Endothelial cell of umbilical vein (primary cell): ENCODE results near the gene PPP1R9A. TPM values are rescaled to one million over a fixed set of nuclear protein-coding genes. Genes with fewer than 3 reads are reported as not detected.

Source experiments
- BruUV-seq: library from RNA; stranded (reverse); fragments of 400-500 nt; replicated peaks from 2 replicates; lab custom pipeline; 2021; lab: Mats Ljungman, UMichigan
- CTCF ChIA-PET: fragments of 300-600, 350-600 bp; sonication (Branson Sonifier 250); formaldehyde crosslinking; loops from one replicate; lab custom pipeline; 2021; ENCODE audit warnings: antibody characterized with exemption, inconsistent platforms; lab: Charles Lee
- POLR2A ChIA-PET: fragments of 300-600, 350-600 bp; sonication (Branson Sonifier 250); formaldehyde crosslinking; loops from one replicate; lab custom pipeline; 2021; ENCODE audit warnings: antibody characterized with exemption, inconsistent platforms; lab: Charles Lee
- DNase-seq: peaks from one replicate; pipeline ENCODE4 v3.0.0-alpha.2; 2011; ENCODE audit warnings: low read depth, low spot score
- FAIRE-seq: peaks from 2 replicates; lab custom pipeline; 2011; peaks lifted over from hg19 to GRCh38; lab: Jason Lieb, UNC
- H2AFZ ChIP-seq: 2 replicates; pipeline ENCODE4 v1.6.0; 2012; ENCODE audit warnings: low read depth, low read length, control low read depth, inconsistent platforms
- H3K27ac ChIP-seq: 2 replicates; pipeline ENCODE4 v1.5.1; 2011; ENCODE audit warnings: low read depth, mild to moderate bottlenecking, control low read depth, low read length, moderate library complexity; ENCODE audit not compliant: insufficient read depth
- H3K27me3 ChIP-seq, 2 experiments: 2 replicates each; pipeline versions ENCODE4 v1.6.0 to v1.6.1; 2011; ENCODE audit warnings: low read length in 2 of 2, mixed read lengths in 1 of 2; ENCODE audit not compliant: control insufficient read depth in 2 of 2, insufficient read depth in 2 of 2
- H3K36me3 ChIP-seq, 2 experiments: 2 replicates in 1 of 2; 3 replicates in 1 of 2; pipeline ENCODE4 v1.5.1; 2011; ENCODE audit warnings: low read length in 2 of 2, mild to moderate bottlenecking in 1 of 2, moderate library complexity in 1 of 2; ENCODE audit not compliant: control insufficient read depth in 2 of 2, insufficient read depth in 2 of 2; ENCODE audit errors: extremely low read depth in 1 of 2
- H3K4me1 ChIP-seq: 3 replicates; pipeline ENCODE4 v1.5.1; 2011; ENCODE audit warnings: mild to moderate bottlenecking, low read length; ENCODE audit not compliant: control insufficient read depth, insufficient read depth; ENCODE audit errors: extremely low read depth
- H3K4me2 ChIP-seq: 2 replicates; pipeline ENCODE4 v1.6.1; 2011; ENCODE audit warnings: low read length, control low read depth, mixed read lengths; ENCODE audit not compliant: insufficient read depth
- H3K4me3 ChIP-seq, 3 experiments: fragments of 200-600 bp in 1 of 3; sonication (generic), shearing (Covaris generic) in 1 of 3; replicated peaks in 1 of 3; 2 replicates each; pipeline ENCODE4 v1.5.1; 2011 to 2016; ENCODE audit warnings: control low read depth in 3 of 3, low read length in 3 of 3, mild to moderate bottlenecking in 2 of 3, inconsistent platforms in 1 of 3, low read depth in 1 of 3, moderate library complexity in 1 of 3; ENCODE audit not compliant: insufficient read depth in 1 of 3
- H3K79me2 ChIP-seq: 2 replicates; pipeline ENCODE4 v1.6.0; 2012; ENCODE audit warnings: low read length, inconsistent platforms; ENCODE audit not compliant: control insufficient read depth, insufficient read depth
- H3K9ac ChIP-seq: replicated peaks from 2 replicates; pipeline ENCODE3; 2011; ENCODE audit warnings: low read length, control low read depth; ENCODE audit not compliant: insufficient read depth; ENCODE audit errors: extremely low read depth
- H3K9me1 ChIP-seq: replicated peaks from 3 replicates; pipeline ENCODE4 v1.6.0; 2011; ENCODE audit warnings: mild to moderate bottlenecking, low read length; ENCODE audit not compliant: control insufficient read depth, insufficient read depth; ENCODE audit errors: extremely low read depth
- H3K9me3 ChIP-seq: replicated peaks from 2 replicates; pipeline ENCODE4 v1.5.1; 2012; ENCODE audit warnings: low read length, inconsistent platforms; ENCODE audit not compliant: control insufficient read depth, insufficient read depth
- H4K20me1 ChIP-seq: replicated peaks from 2 replicates; pipeline ENCODE3; 2011; ENCODE audit warnings: mild to moderate bottlenecking, low read length; ENCODE audit not compliant: control insufficient read depth, insufficient read depth; ENCODE audit errors: extremely low read depth
- CTCF ChIP-seq, 2 donors: IDR thresholded peaks; 1 replicate in 1 of 2; 2 replicates in 1 of 2; pipeline ENCODE4 v1.5.1; 2011; ENCODE audit warnings: low read length in 2 of 2, mild to moderate bottlenecking in 2 of 2, moderate library complexity in 2 of 2, control low read depth in 1 of 2, inconsistent platforms in 1 of 2, low read depth in 1 of 2; ENCODE audit not compliant: insufficient read depth in 1 of 2; ENCODE audit errors: extremely low read depth in 1 of 2
- EZH2 ChIP-seq: IDR thresholded peaks from 2 replicates; pipeline ENCODE4 v1.6.1; 2012; ENCODE audit warnings: borderline replicate concordance, low read depth, mild to moderate bottlenecking, moderate library complexity, low read length, inconsistent platforms; ENCODE audit not compliant: severe bottlenecking
- FOS ChIP-seq: IDR thresholded peaks from 2 replicates; pipeline ENCODE4 v1.6.1; 2011; ENCODE audit warnings: mild to moderate bottlenecking, low read length, moderate library complexity, borderline replicate concordance; ENCODE audit not compliant: insufficient read depth
- GATA2 ChIP-seq: IDR thresholded peaks from 2 replicates; pipeline ENCODE4 v1.7.0; 2011; ENCODE audit warnings: low read depth, mild to moderate bottlenecking, moderate library complexity, mixed read lengths, low read length; ENCODE audit not compliant: insufficient read length, insufficient read depth
- JUN ChIP-seq: IDR thresholded peaks from 2 replicates; pipeline ENCODE4 v1.6.1; 2011; ENCODE audit warnings: borderline replicate concordance, low read depth; ENCODE audit not compliant: insufficient read length, insufficient read depth
- MAX ChIP-seq: IDR thresholded peaks from 2 replicates; pipeline ENCODE4 v1.6.1; 2011; ENCODE audit not compliant: insufficient read depth, insufficient read length
- MYC ChIP-seq: IDR thresholded peaks from one replicate; pipeline ENCODE4 v1.6.1; 2011; ENCODE audit warnings: mild to moderate bottlenecking, low read depth, low read length
- POLR2A ChIP-seq: IDR thresholded peaks from 2 replicates; pipeline ENCODE4 v1.6.1; 2012; ENCODE audit warnings: low read depth, mild to moderate bottlenecking, control low read depth, low read length
- POLR2AphosphoS5 ChIP-seq: IDR thresholded peaks from 2 replicates; pipeline ENCODE4 v1.6.1; 2012; ENCODE audit warnings: low read depth, mild to moderate bottlenecking, control low read depth, low read length, moderate library complexity; ENCODE audit not compliant: insufficient read depth
- dilution Hi-C: fragments of 300-500 bp; cut with MboI; formaldehyde crosslinking; loops from one replicate; pipeline ENCODE4 v1.15.0; 2019; ENCODE audit warnings: low sequenced_read_pairs; ENCODE audit not compliant: extremely low pct_ligation_motif_present
- intact Hi-C: fragments of 100-400 bp; cut with micrococcal nuclease; formaldehyde crosslinking; loops from one replicate; pipeline ENCODE4 v1.10.0; 2022
- polyA plus RNA-seq, 4 experiments: library from polyadenylated mRNA; depleted of rRNA in 3 of 4; stranded (reverse) in 3 of 4; unstranded in 1 of 4; fragments of >200 nt; gene quantifications; 2 replicates each; pipeline versions ENCODE4 v1.2.1 to v1.2.3, GENCODE V29; 2011 to 2012; ENCODE audit warnings: missing spikeins in 1 of 4
- total RNA-seq: library from RNA; stranded (reverse); gene quantifications from 2 replicates; pipeline ENCODE4 v1.2.3, GENCODE V29; 2021

PPP1R9A gene
- total and polyA plus RNA-seq, 2 donors (not counting 3 experiments of a cell fraction or from before 2014, with no cell fraction given): 0.50 to 3.0 TPM

GRCh38 chr7:95338832-95339231, 431.4 kb downstream of the PPP1R9A start:
- no peaks in the 10 kb centered on the region for H3K9me1 ChIP-seq
- FAIRE-seq (no peak), DNase-seq (no peak)
- no peak overlapping the region for H2AFZ ChIP-seq
- H3K9me3 ChIP-seq: no peaks in the 10 kb centered on the region
- no peaks in the 10 kb centered on the region for H3K4me1 ChIP-seq
- no peak overlapping the region for H3K9ac ChIP-seq
- peaks cover 2 to 5% of the 10 kb centered on the region in 2 experiments for H3K27me3 ChIP-seq
- ChIA-PET CTCF (interaction anchor here (0.6 to 1.2 kb wide), 3 partner anchors 8 to 1540 kb away, joined by 3 to 4 read pairs (median 3); no protein-coding TSS in a partner anchor), POLR2A (no interaction called here)
- TF ChIP-seq EZH2: no peak
- no peak for TF ChIP-seq MYC
- TF ChIP-seq GATA2: no peak
- TF ChIP-seq FOS: no peak
- no TSS peak for BruUV-seq
- no peak overlapping the region for H3K4me2 ChIP-seq
- H4K20me1 ChIP-seq: no peaks in the 10 kb centered on the region
- H3K36me3 ChIP-seq: no peaks in the 10 kb centered on the region
- no peak overlapping the region for H3K27ac ChIP-seq
- dilution Hi-C loops (no loop called here), intact Hi-C loops (no loop called here)
- H3K4me3 ChIP-seq: no peak overlapping the region
- no peaks in the 10 kb centered on the region for H3K79me2 ChIP-seq

GRCh38 chr7:95340491-95340890, 433.1 kb downstream of the PPP1R9A start:
- H3K36me3 ChIP-seq: no peaks in the 10 kb centered on the region
- H3K79me2 ChIP-seq: no peaks in the 10 kb centered on the region
- no peaks in the 10 kb centered on the region for H4K20me1 ChIP-seq
- no peak overlapping the region for H2AFZ ChIP-seq
- no TSS peak for BruUV-seq
- intact Hi-C loops: no loop called here
- no peaks in the 10 kb centered on the region for H3K9me1 ChIP-seq
- dilution Hi-C loops: no loop called here
- no peak overlapping the region for H3K27ac ChIP-seq
- no peak overlapping the region for H3K4me2 ChIP-seq
- DNase-seq (no peak), FAIRE-seq (no peak)
- TF ChIP-seq JUN (no peak), EZH2 (no peak), MYC (no peak), CTCF (IDR thresholded peaks at IDR 0.05; ENCODE audit: extremely low read depth in 1 of 2, insufficient read depth in 1 of 2, low read depth in 1 of 2, low read length in 2 of 2) (no peak), POLR2A (no peak), FOS (no peak), POLR2AphosphoS5 (no peak), MAX (no peak), GATA2 (no peak)
- POLR2A ChIA-PET: no interaction called here
- CTCF ChIA-PET: no interaction called here
- H3K9me3 ChIP-seq: no peaks in the 10 kb centered on the region
- H3K9ac ChIP-seq: no peak overlapping the region
- no peak overlapping the region for H3K4me3 ChIP-seq
- peaks cover 2 to 3% of the 10 kb centered on the region in 2 experiments for H3K27me3 ChIP-seq
- H3K4me1 ChIP-seq: no peaks in the 10 kb centered on the region
